BJ (cell line): Measurements from ENCODE around the gene TLCD3B. TPM values are rescaled to one million over a fixed set of nuclear protein-coding genes. Genes with fewer than 3 reads are reported as not detected.

Experiments
- CTCF ChIA-PET: fragments of 350-600 bp; formaldehyde crosslinking; extraction: SDS; loops from one replicate; lab custom pipeline; 2021; ENCODE audit warnings: antibody characterized with exemption, inconsistent platforms; lab: Yijun Ruan, JAX
- POLR2A ChIA-PET: fragments of 300-600 bp; sonication (Branson Sonifier 250); formaldehyde crosslinking; extraction: SDS; loops from one replicate; lab custom pipeline; 2021; ENCODE audit warnings: antibody characterized with exemption; lab: Charles Lee
- DNase-seq: peaks from one replicate; pipeline ENCODE4 v3.0.0-alpha.2; 2011; ENCODE audit warnings: low read depth
- H3K27me3 ChIP-seq: 2 replicates; pipeline ENCODE4 v1.6.0; 2011; ENCODE audit warnings: low read length; ENCODE audit not compliant: control insufficient read depth, insufficient read depth
- H3K36me3 ChIP-seq: 2 replicates; pipeline ENCODE4 v1.5.1; 2011; ENCODE audit warnings: low read length; ENCODE audit not compliant: control insufficient read depth, insufficient read depth
- H3K4me3 ChIP-seq: 2 replicates; pipeline ENCODE4 v1.5.1; 2011; ENCODE audit warnings: low read depth, mild to moderate bottlenecking, control low read depth, low read length
- polyA plus RNA-seq: library from polyadenylated mRNA; depleted of rRNA; stranded (reverse); fragments of >200 nt; gene quantifications from 2 replicates; pipeline ENCODE4 v1.2.3, GENCODE V29; 2011
- TF ChIP-seq, protein P1 (sequence below): IDR thresholded peaks from 2 replicates; pipeline ENCODE4 v1.5.1; 2011; ENCODE audit warnings: low read depth, mild to moderate bottlenecking, control low read depth, inconsistent platforms, low read length, moderate library complexity; ENCODE audit not compliant: insufficient read depth

Gene TLCD3B
- polyA plus RNA-seq, 1 experiment, result 0.13 TPM

DNA sequence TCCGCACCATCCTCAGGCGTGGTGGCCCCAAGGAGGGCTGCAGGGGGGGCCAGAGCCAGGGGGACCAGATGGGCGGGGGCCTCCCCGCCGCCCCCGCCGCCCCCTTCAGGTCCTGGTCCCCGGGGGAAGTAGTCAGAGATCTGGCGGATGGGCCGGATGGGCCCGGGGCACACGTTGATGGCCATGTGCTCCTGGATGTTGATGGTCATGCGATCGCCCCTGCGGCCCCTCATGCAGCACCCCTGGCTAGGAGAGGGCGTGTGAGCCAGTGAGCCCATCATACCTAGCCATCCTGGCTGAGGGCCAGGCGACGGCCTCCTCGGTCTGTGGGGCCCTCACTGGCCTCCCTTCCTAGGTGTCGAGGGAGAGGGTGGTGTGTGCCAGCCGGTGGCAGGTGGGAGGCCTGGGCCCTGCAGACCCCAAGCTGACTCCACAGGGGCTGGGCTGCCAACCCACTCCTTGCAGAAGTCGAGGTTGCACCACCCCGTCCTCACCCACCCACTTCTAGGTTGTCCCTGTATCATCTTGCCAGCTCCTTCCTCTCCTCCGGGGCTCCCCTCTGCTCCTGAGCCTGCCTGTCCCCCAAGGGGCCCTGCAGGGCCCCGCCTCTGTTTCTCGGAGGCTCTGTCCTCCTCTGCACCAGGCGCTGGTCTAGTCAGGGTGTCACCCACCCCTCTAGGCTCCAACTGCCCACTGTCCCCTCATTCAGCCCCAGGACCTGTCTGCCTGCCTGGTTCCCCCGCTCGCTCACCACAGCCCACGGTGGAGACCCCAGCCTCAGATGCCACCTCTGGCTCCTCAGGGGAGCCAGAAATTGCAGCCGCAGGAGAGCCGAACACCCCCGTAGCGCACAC, 20.9 kb downstream of the TLCD3B start:
- ChIA-PET CTCF (no interaction called here), POLR2A (no interaction called here)
- Histone ChIP-seq H3K36me3 (peaks cover 2% of the 10 kb centered on the region), H3K27me3 (peaks cover 11% of the 10 kb centered on the region), H3K4me3 (peak overlapping the region; percentile 51; the same call in 1 of the 2 replicates)
- TF ChIP-seq, protein P1, sequence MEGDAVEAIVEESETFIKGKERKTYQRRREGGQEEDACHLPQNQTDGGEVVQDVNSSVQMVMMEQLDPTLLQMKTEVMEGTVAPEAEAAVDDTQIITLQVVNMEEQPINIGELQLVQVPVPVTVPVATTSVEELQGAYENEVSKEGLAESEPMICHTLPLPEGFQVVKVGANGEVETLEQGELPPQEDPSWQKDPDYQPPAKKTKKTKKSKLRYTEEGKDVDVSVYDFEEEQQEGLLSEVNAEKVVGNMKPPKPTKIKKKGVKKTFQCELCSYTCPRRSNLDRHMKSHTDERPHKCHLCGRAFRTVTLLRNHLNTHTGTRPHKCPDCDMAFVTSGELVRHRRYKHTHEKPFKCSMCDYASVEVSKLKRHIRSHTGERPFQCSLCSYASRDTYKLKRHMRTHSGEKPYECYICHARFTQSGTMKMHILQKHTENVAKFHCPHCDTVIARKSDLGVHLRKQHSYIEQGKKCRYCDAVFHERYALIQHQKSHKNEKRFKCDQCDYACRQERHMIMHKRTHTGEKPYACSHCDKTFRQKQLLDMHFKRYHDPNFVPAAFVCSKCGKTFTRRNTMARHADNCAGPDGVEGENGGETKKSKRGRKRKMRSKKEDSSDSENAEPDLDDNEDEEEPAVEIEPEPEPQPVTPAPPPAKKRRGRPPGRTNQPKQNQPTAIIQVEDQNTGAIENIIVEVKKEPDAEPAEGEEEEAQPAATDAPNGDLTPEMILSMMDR, result no peak
- DNase-seq, result no peak

DNA sequence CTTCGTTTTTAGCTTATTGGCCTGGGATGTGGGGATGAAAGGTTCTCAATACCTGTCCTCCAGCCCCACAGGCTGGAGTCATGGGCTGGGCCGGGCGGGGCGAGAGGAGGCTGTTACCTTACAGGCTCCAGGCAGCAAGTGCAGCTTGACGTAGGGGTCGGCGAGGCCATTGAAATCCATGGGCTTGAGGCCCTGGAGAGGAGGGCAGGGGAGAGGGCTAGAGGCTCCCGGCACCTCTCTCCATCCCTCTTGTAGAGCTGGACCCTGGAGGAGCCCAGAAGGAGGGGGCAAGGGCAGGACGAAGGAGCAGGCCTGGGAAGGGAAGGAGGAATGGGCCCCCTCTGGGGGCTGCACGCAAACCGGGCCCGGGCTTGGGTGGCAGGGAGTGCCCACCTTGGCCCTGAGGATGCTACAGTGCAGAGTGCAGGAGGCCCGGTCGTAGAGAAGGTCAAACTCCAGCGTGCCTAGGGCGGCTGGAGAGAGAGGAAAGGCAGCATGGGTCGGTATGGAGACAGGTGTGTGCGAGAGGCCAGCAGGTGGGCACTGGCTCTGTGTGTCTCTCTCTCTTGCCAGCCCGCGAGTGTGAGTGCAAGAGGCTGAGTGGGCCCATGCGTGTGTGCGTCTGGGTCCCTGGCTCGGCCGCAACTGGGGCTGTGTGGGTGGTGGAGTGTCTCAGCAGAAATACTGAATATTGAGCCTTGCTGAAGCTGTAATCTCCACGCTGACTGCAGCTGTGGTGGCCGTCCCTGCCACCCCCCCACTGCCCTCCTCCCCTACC, 21.8 kb downstream of the TLCD3B start:
- H3K27me3 ChIP-seq, result peaks cover 11% of the 10 kb centered on the region
- POLR2A ChIA-PET, result interaction anchor here (0.6 kb wide), 1 partner anchor 11 kb away, joined by 8 read pairs; no protein-coding TSS in a partner anchor
- H3K4me3 ChIP-seq, result no peak overlapping the region
- TF ChIP-seq, protein P1, result no peak
- H3K36me3 ChIP-seq, result peaks cover 2% of the 10 kb centered on the region
- DNase-seq, result no peak
- CTCF ChIA-PET, result interaction anchor here (0.7 to 1.2 kb wide), 2 partner anchors 23 to 224 kb away, joined by 3 read pairs; no protein-coding TSS in a partner anchor

DNA sequence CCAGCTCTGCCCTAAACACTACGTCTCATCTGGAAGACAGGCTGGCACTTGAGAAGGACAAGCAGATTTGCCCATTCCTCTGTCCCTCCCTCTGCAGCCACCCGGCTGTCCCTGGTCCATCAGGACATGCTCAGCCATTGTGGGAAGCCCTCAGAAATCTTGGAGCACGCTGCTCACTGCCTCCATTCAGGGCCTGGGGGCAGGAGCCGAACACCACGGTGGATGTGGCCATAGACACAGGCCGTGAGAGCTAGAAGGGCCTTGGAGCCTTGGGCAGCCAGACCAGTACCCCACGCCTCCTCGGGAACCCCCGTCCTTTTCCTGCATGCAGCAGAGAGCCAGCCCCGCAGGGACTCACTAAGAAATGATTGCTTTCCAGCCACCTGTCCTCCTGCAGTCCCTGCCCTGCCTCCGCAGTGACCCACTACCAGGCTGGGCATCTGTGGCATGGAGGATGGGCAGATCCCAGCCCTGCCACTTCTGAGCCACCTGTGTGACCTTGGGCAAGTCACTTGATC, 23.6 kb downstream of the TLCD3B start:
- no peak overlapping the region for H3K4me3 ChIP-seq
- TF ChIP-seq, protein P1, result no peak
- no peak for DNase-seq
- peaks cover 7% of the 10 kb centered on the region for H3K36me3 ChIP-seq
- CTCF ChIA-PET, result interaction anchor here (2.2 kb wide), 1 partner anchor 11 kb away, joined by 6 read pairs; no protein-coding TSS in a partner anchor
- H3K27me3 ChIP-seq, result peaks cover 11% of the 10 kb centered on the region
- POLR2A ChIA-PET, result no interaction called here

DNA sequence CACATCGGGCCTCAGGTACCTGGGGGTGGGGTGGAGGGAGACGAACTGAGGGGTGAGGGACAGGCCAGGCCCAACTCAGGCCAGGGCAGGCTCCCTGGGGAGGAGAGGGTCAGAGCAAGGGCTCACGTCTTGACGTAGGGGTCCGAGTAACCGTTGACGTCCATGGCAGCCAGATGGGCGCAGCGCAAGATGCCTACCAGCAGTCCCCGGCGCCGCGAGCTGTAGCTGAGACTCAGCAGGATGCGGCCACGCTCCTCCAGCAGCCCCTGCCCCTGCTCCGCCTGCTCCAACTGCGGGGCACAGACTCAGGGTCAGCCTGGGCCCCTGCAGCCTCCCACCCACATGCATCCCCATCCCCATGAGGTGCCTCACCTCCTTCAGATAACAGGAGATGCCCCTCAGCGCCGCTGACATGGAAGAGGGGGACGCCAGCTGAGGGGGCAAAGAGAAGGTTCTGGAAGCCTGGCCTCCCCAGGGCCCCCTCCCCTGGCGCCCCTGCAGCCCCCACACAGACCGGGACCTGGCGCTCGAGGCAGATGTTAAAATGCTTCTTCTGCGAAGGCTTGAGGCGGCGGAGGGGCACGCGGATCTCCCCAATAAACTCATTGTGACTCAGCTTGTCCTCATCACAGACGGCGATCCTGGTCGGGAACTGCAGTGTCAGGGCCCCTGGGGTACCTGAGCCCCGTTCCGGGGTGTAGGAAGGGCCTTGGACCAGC, 24.3 kb downstream of the TLCD3B start:
- Histone ChIP-seq H3K27me3 (peaks cover 11% of the 10 kb centered on the region), H3K36me3 (peaks cover 9% of the 10 kb centered on the region), H3K4me3 (no peak overlapping the region)
- DNase-seq, result no peak
- CTCF ChIA-PET, result interaction anchor here (1.2 to 2.2 kb wide), 2 partner anchors 12 to 106 kb away, joined by 5 to 6 read pairs; partner anchors contain the start of gene ASPHD1
- TF ChIP-seq, protein P1, result no peak
- POLR2A ChIA-PET, result no interaction called here
